AG09309 (cell line): ENCODE results near the gene STEAP1B.

Experiments
- DNase-seq: peaks from one replicate; pipeline ENCODE4 v3.0.0-alpha.2; 2010; ENCODE audit warnings: low read depth
- H3K4me3 ChIP-seq: 2 replicates; pipeline ENCODE4 v1.5.1; 2011; ENCODE audit warnings: mild to moderate bottlenecking, low read depth, low read length, moderate library complexity; ENCODE audit not compliant: control insufficient read depth
- CTCF ChIP-seq: IDR thresholded peaks from 2 replicates; pipeline ENCODE4 v1.5.1; 2011; ENCODE audit warnings: mild to moderate bottlenecking, low read depth, low read length, inconsistent platforms; ENCODE audit not compliant: insufficient read depth, control insufficient read depth; ENCODE audit errors: missing control alignments

STEAP1B gene

GRCh38 chr7:22373911-22374310 lies 126.1 kb downstream of the STEAP1B start:
- no peak for DNase-seq
- H3K4me3 ChIP-seq, result no peak overlapping the region
- TF ChIP-seq CTCF, result no peak

- no peak for DNase-seq
- H3K4me3 ChIP-seq, result no peak overlapping the region
- TF ChIP-seq CTCF, result no peak
Measured at GRCh38 chr7:22373388-22373787, 126.6 kb downstream of the STEAP1B start.

GRCh38 chr7:22372863-22373262 lies 127.1 kb downstream of the STEAP1B start:
- DNase-seq, result no peak
- no peak for TF ChIP-seq CTCF
- H3K4me3 ChIP-seq, result no peak overlapping the region

GRCh38 chr7:22371878-22372277 lies 128.1 kb downstream of the STEAP1B start:
- no peak for DNase-seq
- TF ChIP-seq CTCF, result no peak
- H3K4me3 ChIP-seq, result no peak overlapping the region
